ENCODE measurements around the gene LCN9. TPM values are rescaled to one million over a fixed set of nuclear protein-coding genes. Genes with fewer than 3 reads are reported as not detected.
"Not testable (repeated sequence)": the region's sequence is repeated elsewhere in the genome, so short reads cannot be mapped to it uniquely, and the experiment has no call there.

Gene LCN9
- total RNA-seq, 1 donor from 2014 or later = not detected

DNA sequence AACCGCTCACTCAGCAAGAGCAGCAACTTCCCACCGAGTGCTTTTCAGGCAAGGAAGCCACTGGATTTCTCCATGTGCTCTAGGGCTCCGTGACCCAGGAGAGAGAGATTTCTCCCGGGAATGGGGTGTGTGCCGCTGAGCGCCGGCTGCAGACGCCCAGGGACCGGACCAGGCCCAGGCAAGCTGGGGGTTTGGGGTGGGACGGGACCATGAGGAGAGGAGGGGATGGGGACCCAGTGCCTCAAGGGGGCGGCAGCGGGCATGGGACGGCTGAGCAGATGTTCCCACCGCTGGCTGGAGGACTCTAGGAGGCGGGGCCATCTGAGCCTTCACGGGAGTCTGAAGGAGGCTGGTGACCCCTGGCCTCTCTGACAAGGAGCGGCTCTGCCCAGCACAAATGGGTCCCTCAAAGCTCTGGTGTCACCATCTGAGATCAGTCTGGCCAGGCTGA lies 8.5 kb downstream of the LCN9 start:
- intact Hi-C loops (cut with micrococcal nuclease) = no loop called here

GRCh38 chr9:135672786-135673185 lies 9.7 kb downstream of the LCN9 start:
- intact Hi-C loops (cut with micrococcal nuclease) = not testable (repeated sequence)

- intact Hi-C loops (cut with micrococcal nuclease) = no loop called here
These were observed 10.8 kb downstream of the LCN9 start for GRCh38 chr9:135673941-135674340.

DNA sequence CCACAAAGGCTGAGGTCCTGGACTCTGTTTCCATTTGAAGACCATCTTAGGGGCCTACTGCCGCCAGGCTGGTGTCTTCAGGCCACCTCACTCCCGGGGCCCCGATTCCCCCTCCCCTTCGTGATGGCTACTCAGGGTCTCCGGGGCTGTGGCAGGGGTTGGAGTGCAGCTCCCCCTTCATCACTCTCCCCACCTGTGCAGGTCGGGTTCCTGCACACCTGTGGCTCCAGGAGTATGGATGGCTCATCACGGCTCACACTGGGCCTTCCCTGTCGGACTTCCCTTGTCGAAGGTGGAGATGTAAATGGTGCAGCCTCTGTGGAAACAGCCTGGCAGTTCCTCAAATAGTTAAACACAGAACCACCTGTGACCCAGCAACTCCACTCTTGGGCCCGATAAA lies 11.9 kb downstream of the LCN9 start:
- intact Hi-C loops (cut with micrococcal nuclease) = no loop called here

DNA sequence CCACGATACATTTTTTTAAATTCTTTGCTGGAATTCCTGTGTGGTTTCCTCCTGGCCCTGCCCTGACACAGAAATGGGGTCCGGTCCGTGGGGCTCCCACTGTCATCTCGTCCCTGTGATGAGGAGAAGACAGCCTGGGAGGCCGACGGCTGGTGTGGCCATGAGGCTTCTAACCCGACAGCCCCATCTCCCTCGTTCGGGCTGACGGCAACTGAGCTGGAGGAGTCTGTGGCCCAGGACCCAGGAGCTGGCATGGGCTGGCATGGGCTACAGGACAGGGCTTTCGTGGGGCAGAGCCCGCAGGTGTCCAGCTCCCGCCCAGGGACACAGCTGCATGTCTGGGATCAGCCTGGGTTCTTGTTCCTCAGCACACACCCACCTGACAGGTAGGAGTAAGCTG lies 13.8 kb downstream of the LCN9 start:
- intact Hi-C loops (cut with micrococcal nuclease) = no loop called here

DNA sequence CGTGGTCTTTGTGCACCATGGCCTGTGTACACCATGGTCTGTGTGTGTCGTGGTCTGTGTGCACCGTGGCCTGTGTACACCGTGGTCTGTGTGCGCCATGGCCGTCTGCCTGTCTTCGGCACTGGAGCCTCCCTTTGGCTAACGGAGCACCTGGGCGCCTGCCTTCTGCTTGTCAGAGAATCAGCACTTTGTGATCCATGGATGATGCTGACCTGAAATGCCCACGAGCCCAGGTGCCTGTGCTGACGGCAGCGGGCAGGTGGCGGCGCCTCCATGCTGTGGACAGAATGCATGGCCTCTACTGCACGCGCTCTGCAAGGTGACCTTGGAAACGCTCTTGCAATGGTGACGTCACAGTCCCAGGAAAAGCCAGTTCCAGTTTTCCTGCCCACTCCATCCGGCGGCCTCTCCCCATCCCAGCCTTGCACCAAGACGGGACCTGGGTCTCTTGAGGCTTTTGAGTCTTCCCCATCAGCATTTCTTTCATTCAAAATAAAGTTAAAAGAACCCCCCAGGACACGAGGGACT lies 14.6 kb downstream of the LCN9 start:
- intact Hi-C loops (cut with micrococcal nuclease) = no loop called here

- intact Hi-C loops (cut with micrococcal nuclease) = no loop called here
These were observed 15.3 kb downstream of the LCN9 start for GRCh38 chr9:135678236-135679017.

GRCh38 chr9:135680056-135680455 lies 16.9 kb downstream of the LCN9 start:
- intact Hi-C loops (cut with micrococcal nuclease) = no loop called here

GRCh38 chr9:135681161-135681560 lies 18.1 kb downstream of the LCN9 start:
- intact Hi-C loops (cut with micrococcal nuclease) = no loop called here

- intact Hi-C loops (cut with micrococcal nuclease) = no loop called here
These were observed 20.4 kb downstream of the LCN9 start for GRCh38 chr9:135683401-135684034.

DNA sequence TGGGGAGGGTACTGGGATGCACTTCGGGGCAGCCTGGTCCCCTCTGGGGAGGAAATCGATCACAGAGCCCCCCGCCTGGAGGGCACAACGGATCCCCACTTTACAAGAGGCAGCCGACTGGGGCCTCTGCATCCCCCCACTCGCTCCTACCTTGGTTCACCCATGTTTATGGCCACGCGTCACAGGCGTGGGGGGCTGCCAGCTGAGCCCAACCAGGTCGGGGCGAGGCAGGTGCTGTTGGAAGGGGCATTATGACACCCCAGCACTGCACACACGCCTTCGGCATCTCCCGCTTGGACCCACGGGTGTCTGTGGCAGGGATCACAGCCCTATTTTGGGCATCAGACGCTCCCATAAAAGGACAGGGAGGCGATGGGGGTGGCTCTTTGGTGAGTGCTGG lies 21.6 kb downstream of the LCN9 start:
- intact Hi-C loops (cut with micrococcal nuclease) = no loop called here

- intact Hi-C loops (cut with micrococcal nuclease) = no loop called here
These were observed 24.1 kb downstream of the LCN9 start for GRCh38 chr9:135687216-135687615.

- intact Hi-C loops (cut with micrococcal nuclease) = no loop called here
These were observed 25.9 kb downstream of the LCN9 start for GRCh38 chr9:135689011-135689410.

- intact Hi-C loops (cut with micrococcal nuclease) = no loop called here
These were observed 27.9 kb downstream of the LCN9 start for GRCh38 chr9:135690836-135691570.

- intact Hi-C loops (cut with micrococcal nuclease) = no loop called here
These were observed 29.3 kb downstream of the LCN9 start for GRCh38 chr9:135692410-135692809.

GRCh38 chr9:135693265-135693664 lies 30.2 kb downstream of the LCN9 start:
- intact Hi-C loops (cut with micrococcal nuclease) = no loop called here

DNA sequence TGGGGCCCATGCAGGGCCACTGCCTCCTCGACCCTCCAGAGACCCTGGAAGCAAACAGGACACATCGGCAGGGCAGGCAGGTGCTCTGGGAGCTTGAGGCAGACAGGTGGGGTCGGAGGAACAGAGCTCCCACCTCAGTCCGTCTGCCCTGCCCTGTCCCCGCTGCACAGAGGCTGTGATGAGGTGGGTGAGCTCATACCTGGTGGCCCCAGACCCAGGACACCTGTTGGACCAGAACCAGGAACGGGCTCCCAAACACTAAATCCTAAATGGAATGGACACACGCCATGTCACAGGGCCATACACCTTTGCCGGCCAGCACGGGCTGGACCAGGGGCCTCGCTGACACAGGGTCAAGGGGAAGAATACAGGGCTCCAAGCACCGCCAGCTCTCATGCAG lies 30.7 kb downstream of the LCN9 start:
- intact Hi-C loops (cut with micrococcal nuclease) = no loop called here

- intact Hi-C loops (cut with micrococcal nuclease) = no loop called here
These were observed 31.3 kb downstream of the LCN9 start for GRCh38 chr9:135694414-135694813.

GRCh38 chr9:135695036-135695435 lies 31.9 kb downstream of the LCN9 start:
- intact Hi-C loops (cut with micrococcal nuclease) = no loop called here

DNA sequence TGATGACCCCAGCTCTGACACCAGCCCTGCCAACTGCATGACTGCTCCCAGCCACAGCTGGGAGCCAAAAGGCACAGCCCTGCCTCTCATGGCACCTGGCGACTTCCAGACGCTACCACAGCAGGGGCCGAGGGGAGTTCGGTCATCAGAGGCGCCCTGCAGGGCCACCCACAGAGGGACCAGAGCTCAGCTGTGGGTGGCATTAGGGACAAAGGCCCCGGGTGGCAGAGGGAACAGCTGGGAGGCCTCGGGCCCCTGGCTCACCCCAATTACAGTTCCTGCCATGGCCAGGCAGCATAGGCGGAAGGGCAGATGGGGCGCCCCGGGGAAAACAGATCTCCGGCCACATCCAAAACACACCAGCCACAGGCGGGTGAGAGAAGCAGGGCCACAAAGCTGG lies 32.5 kb downstream of the LCN9 start:
- intact Hi-C loops (cut with micrococcal nuclease) = no loop called here

DNA sequence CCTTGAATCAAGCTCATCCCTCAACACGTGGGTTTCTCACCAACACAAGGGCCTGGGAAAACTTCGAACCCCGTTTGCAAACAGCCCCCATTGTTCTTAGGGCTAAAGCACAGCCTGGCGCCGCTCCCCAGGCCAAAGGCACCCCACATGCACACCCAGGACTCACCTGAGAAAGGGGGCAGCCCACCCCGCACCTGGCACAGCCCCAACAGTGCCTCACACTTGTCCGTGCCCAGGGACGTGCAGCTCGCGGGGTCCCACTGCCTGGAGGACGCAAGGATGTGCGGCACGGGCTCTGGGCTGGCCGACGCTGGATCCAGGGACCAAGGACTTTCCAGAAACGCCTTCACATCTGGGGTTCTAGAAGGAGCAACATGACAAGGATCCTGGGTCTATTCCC lies 33.3 kb downstream of the LCN9 start:
- intact Hi-C loops (cut with micrococcal nuclease) = no loop called here

DNA sequence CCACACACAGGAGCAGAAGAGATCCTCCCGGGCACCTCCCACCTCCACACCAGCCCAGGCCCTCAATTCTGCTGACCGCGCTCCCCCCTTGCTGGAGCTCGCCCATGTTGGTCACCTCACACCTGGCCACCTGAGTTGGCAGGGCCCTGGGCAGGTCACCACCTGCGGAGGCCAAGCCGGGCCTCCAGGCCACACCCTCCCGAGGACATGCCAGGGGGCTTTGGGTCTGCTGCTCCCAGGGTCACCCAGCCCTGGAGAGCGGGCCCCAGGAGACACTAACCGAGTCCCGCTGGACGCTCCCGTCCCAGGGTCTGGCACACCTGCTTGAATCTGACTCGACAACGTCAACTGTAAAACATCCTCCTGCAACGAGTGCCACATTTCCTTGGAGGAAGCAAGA lies 34.1 kb downstream of the LCN9 start:
- intact Hi-C loops (cut with micrococcal nuclease) = no loop called here

Data from T-helper 2 cell treated with Interferon-gamma antibody and Interleukin-4, amounts not matched to agents 100 ng/mL and 5 ng/mL, for 36 hours (primary cell).